RWPE1 (cell line): Measurements from ENCODE around the gene NKX1-2.

Experiments used
- CTCF ChIA-PET: fragments of 350-600 bp; sonication (Branson Sonifier 250); formaldehyde crosslinking; extraction: SDS; loops from one replicate; lab custom pipeline; 2021; lab: Yijun Ruan, JAX
- POLR2A ChIA-PET: fragments of 400-600 bp; formaldehyde crosslinking; extraction: SDS; loops from one replicate; lab custom pipeline; 2020; ENCODE audit warnings: antibody characterized with exemption; ENCODE audit not compliant: low non-redundant PET; lab: Yijun Ruan, JAX
- DNase-seq: peaks from one replicate; pipeline ENCODE4 v3.0.0; 2012; ENCODE audit warnings: low spot score
- H3K27ac ChIP-seq: fragments of 450-650 bp; 2 replicates; pipeline ENCODE4 v1.5.1; 2017
- CTCF ChIP-seq: fragments of 450-650 bp; conservative IDR thresholded peaks from 2 replicates; pipeline ENCODE4 v1.5.1; 2017; ENCODE audit warnings: low read depth, mild to moderate bottlenecking

The NKX1-2 gene

GRCh38 chr10:124407456-124407855 lies 42.4 kb downstream of the NKX1-2 start:
- CTCF ChIA-PET: interaction anchor here (0.5 to 1.0 kb wide), 2 partner anchors 18 to 477 kb away, joined by 3 read pairs; no protein-coding TSS in a partner anchor
- TF ChIP-seq CTCF: no peak
- no peak overlapping the region for H3K27ac ChIP-seq
- POLR2A ChIA-PET: no interaction called here
- no peak for DNase-seq

GRCh38 chr10:124403548-124403947 lies 46.3 kb downstream of the NKX1-2 start:
- ChIA-PET CTCF (interaction anchor here (0.5 to 1.6 kb wide), 23 partner anchors 9 to 1312 kb away, joined by 3 to 10 read pairs (median 4); partner anchors contain the start of gene NKX1-2), POLR2A (interaction anchor here (0.5 kb wide), 1 partner anchor 993 kb away, joined by 3 read pairs; no protein-coding TSS in a partner anchor)
- no peak overlapping the region; the same call in 1 of the 2 replicates for H3K27ac ChIP-seq
- peak; percentile 76 for DNase-seq
- peak; percentile 71 for TF ChIP-seq CTCF

- POLR2A ChIA-PET: no interaction called here
- DNase-seq: no peak
- CTCF ChIA-PET: no interaction called here
- H3K27ac ChIP-seq: no peak overlapping the region
- TF ChIP-seq CTCF: no peak
Observed at GRCh38 chr10:124402273-124402672, 47.6 kb downstream of the NKX1-2 start.

GRCh38 chr10:124401633-124402032 lies 48.2 kb downstream of the NKX1-2 start:
- ChIA-PET POLR2A (no interaction called here), CTCF (no interaction called here)
- TF ChIP-seq CTCF: no peak
- H3K27ac ChIP-seq: no peak overlapping the region
- no peak for DNase-seq
